Stimulated activated memory B cell treated with anti-CD40 and anti-IgM and Interleukin-4, amounts not matched to agents 10 μg/mL and 1 μg/mL and 100 μg/mL, for 72 hours (primary cell): ENCODE data around the gene TENM3.
A peak's percentile ranks its signal among the peaks of the same experiment; 100 is the strongest.

ENCODE experiments used
- ATAC-seq: fragments of 150-1000 bp; cut with Tn5 transposase; 2 replicates; pipeline ENCODE4 v1.10.0; 2021
- H3K27ac Mint-ChIP-seq: one replicate; pipeline ENCODE4 v1.8.0; 2022; ENCODE audit warnings: mild to moderate bottlenecking, mixed read lengths
- H3K27me3 Mint-ChIP-seq: one replicate; pipeline ENCODE4 v1.8.0; 2022; ENCODE audit warnings: mixed read lengths
- H3K36me3 Mint-ChIP-seq: one replicate; pipeline ENCODE4 v1.8.0; 2022; ENCODE audit warnings: mixed read lengths
- H3K4me1 Mint-ChIP-seq: one replicate; pipeline ENCODE4 v1.8.0; 2022; ENCODE audit warnings: mixed read lengths
- H3K4me3 Mint-ChIP-seq: one replicate; pipeline ENCODE4 v1.8.0; 2022; ENCODE audit warnings: mild to moderate bottlenecking, moderate library complexity, mixed read lengths
- H3K9me3 Mint-ChIP-seq: one replicate; pipeline ENCODE4 v1.8.0; 2022; ENCODE audit warnings: mixed read lengths

Gene TENM3

DNA sequence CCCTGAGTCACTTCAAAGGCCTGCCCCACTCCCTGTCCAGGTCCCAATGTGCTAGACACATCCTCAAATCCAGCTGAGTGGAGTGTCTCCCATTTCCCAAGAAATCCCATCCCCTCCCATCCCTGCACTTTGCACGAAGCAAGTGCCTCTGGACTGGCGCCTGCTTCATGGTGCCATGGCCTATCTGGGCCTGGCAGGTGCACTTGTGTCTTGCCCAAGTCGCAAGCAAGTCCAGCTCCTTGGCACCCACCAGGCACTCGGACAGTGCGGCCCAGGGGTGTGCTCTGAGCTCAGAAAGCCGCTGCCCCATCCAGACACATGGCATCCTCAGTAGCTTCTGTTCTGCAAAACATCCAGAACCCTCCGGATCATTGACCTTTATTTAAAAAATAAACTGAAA lies 576.5 kb downstream of the TENM3 start:
- Mint-ChIP-seq H3K4me3 (no peak overlapping the region), H3K27ac (no peak overlapping the region), H3K9me3 (no peaks in the 10 kb centered on the region), H3K27me3 (peaks cover 33% of the 10 kb centered on the region), H3K4me1 (no peaks in the 10 kb centered on the region), H3K36me3 (no peaks in the 10 kb centered on the region)
- peak; percentile 37 for ATAC-seq

DNA sequence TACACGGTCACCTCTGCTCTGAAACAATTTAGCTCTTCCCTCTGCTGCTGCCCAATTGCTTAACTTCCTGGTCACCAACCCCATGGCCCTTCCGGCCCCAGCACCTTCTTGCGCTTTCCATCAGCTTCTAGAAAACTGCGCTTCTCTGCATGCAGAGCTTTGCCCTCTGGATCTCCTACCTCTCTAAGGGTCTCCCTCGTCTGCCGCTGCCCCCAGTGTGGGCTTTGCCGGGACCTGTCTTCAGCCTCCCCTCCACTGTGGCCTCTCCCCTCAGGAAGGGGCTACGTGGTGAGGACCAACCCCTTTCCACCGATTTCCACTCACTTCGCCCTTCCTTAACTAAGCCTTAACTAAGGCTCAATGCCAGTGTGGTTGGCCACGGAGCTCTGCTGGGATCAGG lies 579.4 kb downstream of the TENM3 start:
- Mint-ChIP-seq H3K27ac (no peak overlapping the region), H3K4me3 (no peak overlapping the region), H3K36me3 (no peaks in the 10 kb centered on the region), H3K27me3 (peaks cover 33% of the 10 kb centered on the region), H3K4me1 (no peaks in the 10 kb centered on the region), H3K9me3 (no peaks in the 10 kb centered on the region)
- ATAC-seq, result no peak

DNA sequence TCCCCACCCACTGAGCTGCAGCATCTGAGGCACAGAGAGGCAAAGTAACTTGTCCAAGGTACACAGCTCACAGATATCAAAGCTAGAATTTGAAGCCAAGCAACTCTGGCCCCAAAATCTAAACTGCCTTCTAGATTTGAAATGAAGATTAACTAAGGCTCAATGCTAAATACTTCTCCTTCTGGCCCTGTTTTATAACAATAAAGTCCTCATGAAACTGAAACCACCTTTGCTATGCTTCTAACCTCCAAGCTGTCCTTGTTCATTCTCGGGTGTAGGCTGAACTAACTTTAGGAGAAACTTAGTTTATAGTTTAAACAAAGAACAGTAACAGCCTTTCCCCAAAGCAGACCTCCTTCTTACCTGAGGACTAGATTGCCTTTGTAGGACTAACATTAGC lies 580.4 kb downstream of the TENM3 start:
- H3K9me3 Mint-ChIP-seq, result no peaks in the 10 kb centered on the region
- H3K27ac Mint-ChIP-seq, result no peak overlapping the region
- H3K4me1 Mint-ChIP-seq, result no peaks in the 10 kb centered on the region
- H3K36me3 Mint-ChIP-seq, result no peaks in the 10 kb centered on the region
- H3K27me3 Mint-ChIP-seq, result peaks cover 35% of the 10 kb centered on the region
- H3K4me3 Mint-ChIP-seq, result no peak overlapping the region
- ATAC-seq, result no peak

DNA sequence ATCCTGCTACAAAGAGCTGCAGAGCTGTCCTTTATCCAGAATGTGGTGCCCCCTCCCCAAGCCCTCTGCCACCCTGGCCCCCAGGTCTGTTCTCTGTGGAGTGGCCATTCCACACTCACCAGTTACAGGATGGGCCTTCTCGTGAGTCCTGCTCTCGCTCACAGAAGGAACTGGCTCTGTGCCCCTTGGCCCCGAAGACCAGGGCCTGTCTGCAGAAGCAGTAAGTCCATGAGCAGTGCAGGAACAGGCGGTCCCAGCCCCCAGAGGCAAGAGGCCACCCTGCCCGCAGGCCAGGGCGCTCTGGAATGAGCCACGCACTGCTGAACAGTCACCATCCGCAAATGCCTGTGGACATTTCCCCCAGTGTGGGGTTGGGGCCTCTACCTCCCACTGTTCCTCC lies 581.8 kb downstream of the TENM3 start:
- no peaks in the 10 kb centered on the region for H3K36me3 Mint-ChIP-seq
- H3K27ac Mint-ChIP-seq, result no peak overlapping the region
- H3K4me1 Mint-ChIP-seq, result no peaks in the 10 kb centered on the region
- no peaks in the 10 kb centered on the region for H3K9me3 Mint-ChIP-seq
- ATAC-seq, result no peak
- H3K4me3 Mint-ChIP-seq, result no peak overlapping the region
- H3K27me3 Mint-ChIP-seq, result peaks cover 49% of the 10 kb centered on the region

DNA sequence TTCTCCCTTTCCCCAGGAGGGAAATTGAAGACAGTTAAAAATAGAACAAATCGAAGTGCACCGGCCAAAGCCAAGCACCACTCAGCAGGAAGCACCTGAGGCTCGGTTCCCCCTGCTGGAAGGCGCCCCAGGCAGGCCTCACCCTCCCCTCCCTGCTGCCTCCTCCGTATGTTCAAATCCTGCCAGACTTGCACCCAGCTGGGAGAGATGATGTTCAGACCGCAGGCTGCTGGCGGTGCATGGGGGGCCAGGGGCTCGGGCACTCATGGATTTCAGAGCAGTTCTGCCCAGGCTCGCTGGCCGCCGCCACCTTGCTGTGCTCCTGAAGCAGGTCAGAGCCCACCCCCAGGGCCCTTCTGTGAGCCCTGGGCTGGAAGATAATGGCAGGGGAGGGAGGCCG lies 582.6 kb downstream of the TENM3 start:
- H3K4me1 Mint-ChIP-seq, result no peaks in the 10 kb centered on the region
- ATAC-seq, result no peak
- peaks cover 57% of the 10 kb centered on the region for H3K27me3 Mint-ChIP-seq
- H3K4me3 Mint-ChIP-seq, result no peak overlapping the region
- no peaks in the 10 kb centered on the region for H3K36me3 Mint-ChIP-seq
- H3K27ac Mint-ChIP-seq, result no peak overlapping the region
- no peaks in the 10 kb centered on the region for H3K9me3 Mint-ChIP-seq

DNA sequence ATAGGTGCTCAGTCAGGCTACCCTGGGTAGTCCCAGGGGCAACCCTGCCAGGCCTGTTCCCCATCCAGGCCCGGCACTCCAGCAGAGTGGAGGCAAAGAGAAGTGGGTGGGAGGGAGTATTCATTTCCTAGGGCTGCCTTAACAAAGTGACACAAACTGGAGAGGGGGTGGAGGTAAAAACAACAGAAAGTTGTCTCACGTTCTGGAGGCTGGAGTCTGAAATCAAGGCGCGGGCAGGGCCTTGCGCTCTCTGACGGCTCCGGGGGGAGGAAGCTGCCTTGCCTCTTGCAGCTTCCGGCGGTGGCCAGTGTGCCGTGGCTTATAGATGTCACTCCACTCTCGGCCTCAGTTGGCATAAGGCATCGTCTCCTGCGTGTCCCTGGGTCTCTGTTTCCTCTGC lies 583.2 kb downstream of the TENM3 start:
- Mint-ChIP-seq H3K27me3 (peaks cover 63% of the 10 kb centered on the region), H3K4me3 (no peak overlapping the region), H3K27ac (no peak overlapping the region), H3K9me3 (no peaks in the 10 kb centered on the region), H3K4me1 (no peaks in the 10 kb centered on the region), H3K36me3 (no peaks in the 10 kb centered on the region)
- no peak for ATAC-seq

DNA sequence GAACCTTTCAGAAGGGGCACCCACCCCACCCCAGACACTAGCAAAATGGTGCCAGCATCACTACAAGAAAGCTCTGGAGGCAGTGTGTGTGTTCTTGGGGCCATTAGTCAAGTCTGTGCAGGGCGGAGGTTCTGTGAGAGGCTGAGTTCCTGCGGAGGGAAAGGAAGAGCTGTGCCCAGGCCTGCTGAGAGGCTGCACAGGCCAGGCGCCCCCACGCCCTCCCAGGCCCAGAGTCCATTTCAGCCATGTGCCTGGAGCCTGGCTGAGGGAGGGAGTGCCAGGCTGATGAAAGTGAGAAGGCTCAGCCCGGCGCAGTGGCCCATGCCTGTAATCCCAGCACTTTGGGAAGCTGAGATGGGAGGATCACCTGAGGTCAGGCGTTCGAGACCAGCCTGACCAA lies 584.0 kb downstream of the TENM3 start:
- H3K4me1 Mint-ChIP-seq, result no peaks in the 10 kb centered on the region
- no peaks in the 10 kb centered on the region for H3K9me3 Mint-ChIP-seq
- H3K36me3 Mint-ChIP-seq, result no peaks in the 10 kb centered on the region
- no peak overlapping the region for H3K4me3 Mint-ChIP-seq
- H3K27me3 Mint-ChIP-seq, result peaks cover 64% of the 10 kb centered on the region
- no peak for ATAC-seq
- no peak overlapping the region for H3K27ac Mint-ChIP-seq

DNA sequence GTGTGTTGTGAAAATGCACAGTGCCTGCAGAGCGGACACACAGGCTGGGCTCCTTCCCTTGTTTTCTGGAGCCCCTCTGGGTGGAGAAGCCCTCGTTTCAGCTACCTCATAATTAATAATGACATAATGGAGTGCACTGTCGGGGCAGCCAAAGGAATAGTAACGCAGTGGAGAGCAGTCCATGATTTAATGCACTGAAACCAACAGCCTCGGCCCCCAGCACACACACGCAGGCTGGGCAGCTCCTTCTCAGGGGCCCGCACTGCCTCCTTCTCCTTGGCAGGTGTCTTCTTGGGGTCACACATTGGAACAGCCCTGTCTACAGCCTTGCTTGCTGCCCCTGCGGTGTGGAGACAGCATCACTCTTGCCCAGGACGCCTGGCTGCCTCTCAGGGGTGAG lies 584.8 kb downstream of the TENM3 start:
- H3K36me3 Mint-ChIP-seq, result no peaks in the 10 kb centered on the region
- H3K4me1 Mint-ChIP-seq, result no peaks in the 10 kb centered on the region
- H3K27ac Mint-ChIP-seq, result no peak overlapping the region
- peaks cover 64% of the 10 kb centered on the region for H3K27me3 Mint-ChIP-seq
- H3K4me3 Mint-ChIP-seq, result no peak overlapping the region
- ATAC-seq, result no peak
- H3K9me3 Mint-ChIP-seq, result peaks cover 3% of the 10 kb centered on the region

DNA sequence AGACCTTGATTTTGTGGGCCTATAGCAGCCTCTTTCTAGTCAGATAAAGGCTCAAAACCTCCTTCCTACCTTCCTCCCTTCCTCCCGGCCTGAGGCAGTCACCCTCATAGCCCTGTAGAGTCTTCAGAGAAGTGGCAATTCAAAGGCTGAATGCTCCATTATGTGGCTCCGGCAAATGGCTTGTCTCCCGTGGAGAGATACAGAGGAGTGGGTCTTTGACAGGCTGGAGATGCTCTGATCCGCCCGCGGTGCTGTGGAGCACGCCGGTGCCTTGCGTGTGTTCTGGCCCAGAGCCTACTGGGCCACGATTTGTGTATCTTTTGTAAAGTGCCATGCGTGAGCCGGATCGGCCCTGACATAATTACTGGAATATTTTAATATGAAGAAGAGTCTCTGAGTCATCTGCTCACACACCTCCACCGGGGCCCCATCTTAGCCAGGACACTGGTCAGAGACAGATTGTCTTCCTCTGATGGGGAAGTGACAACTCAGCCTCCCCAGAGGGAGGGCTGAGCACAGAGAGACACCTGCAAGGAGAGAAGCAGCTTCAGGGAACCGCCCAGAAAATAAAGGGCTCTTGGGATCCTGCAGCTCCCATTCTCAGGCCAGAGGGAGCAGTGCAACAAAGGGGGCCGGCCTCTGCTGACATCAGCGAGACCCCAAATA lies 585.3 kb downstream of the TENM3 start:
- no peaks in the 10 kb centered on the region for H3K36me3 Mint-ChIP-seq
- peaks cover 64% of the 10 kb centered on the region for H3K27me3 Mint-ChIP-seq
- no peaks in the 10 kb centered on the region for H3K4me1 Mint-ChIP-seq
- peaks cover 3% of the 10 kb centered on the region for H3K9me3 Mint-ChIP-seq
- peak; percentile 21 for ATAC-seq
- no peak overlapping the region for H3K4me3 Mint-ChIP-seq
- no peak overlapping the region for H3K27ac Mint-ChIP-seq

DNA sequence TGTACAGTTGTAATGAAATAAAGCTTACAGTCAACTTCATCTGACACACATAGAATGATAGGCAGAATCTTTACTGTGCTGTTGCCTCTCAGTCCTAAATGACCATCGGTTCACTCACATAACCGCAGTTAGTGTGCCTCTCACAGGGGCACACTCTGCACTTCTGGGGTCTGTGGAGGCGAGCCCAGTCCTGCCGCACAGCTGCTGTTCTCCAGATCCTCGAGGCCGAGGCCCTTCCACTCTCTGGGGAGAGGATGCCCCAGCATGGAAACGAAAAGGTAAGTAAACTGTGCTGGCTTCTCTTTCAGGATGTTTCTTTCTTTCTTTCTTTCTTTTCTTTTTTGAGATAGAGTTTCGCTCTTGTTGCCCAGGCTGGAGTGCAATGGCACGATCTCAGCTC lies 586.0 kb downstream of the TENM3 start:
- Mint-ChIP-seq H3K4me3 (no peak overlapping the region), H3K36me3 (no peaks in the 10 kb centered on the region), H3K27me3 (peaks cover 64% of the 10 kb centered on the region), H3K4me1 (no peaks in the 10 kb centered on the region), H3K27ac (no peak overlapping the region), H3K9me3 (peaks cover 3% of the 10 kb centered on the region)
- ATAC-seq, result peak; percentile 7

DNA sequence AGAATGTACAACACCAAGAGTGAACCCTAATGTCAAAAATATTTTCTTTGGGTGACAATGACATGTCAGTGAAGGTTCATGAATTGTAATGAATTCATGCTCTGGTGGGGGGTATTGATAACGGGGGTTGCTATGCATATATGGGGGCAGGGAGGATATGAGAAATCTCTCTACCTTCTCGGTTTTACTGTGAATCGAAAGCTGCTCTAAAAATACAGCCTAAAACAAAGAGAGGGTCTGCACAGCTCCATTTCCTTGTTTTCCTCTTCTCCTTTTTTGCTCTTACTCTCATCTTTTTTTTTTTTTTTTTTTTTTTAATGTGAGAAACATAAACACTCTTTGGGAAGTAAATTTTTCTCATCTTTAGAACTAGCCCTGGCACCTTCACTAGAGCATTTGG lies 588.2 kb downstream of the TENM3 start:
- no peak overlapping the region for H3K27ac Mint-ChIP-seq
- peaks cover 64% of the 10 kb centered on the region for H3K27me3 Mint-ChIP-seq
- peaks cover 3% of the 10 kb centered on the region for H3K9me3 Mint-ChIP-seq
- no peak for ATAC-seq
- H3K36me3 Mint-ChIP-seq, result no peaks in the 10 kb centered on the region
- H3K4me1 Mint-ChIP-seq, result no peaks in the 10 kb centered on the region
- H3K4me3 Mint-ChIP-seq, result no peak overlapping the region

DNA sequence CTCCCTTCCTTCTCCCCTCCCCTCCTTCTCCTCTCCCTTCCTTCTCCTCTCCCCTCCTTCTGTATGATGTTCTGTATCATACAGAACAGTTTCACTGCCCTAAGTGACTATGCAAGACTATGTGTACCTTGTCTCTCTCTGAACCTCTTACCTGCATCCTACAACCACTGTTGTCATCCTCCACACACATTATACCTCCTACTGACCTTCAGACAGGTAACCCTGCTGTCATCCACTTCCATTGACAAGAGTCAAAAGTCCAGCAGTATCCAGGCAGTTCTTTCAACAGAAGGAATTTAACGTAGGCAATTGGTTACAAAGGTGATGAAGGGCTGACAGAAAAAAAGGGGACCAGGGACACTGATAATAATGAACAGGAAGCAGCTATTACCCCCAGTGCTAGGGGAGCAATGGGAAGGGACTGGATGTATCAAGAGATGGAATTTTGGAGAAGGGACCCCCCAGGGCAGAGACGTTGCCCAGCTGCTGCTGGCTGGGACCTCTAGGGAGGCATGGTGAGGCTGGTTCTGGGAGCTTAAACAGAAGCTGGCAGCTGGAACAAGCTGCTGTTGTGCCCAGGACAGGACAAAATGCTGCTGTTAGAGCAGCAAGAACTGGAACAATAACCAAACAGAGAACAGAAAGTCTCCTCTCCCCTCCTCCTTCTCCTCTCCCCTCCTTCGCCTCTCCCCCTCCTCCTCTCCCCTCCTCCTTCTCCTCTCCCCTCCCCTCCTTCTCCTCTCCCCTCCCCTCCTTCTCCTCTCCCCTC lies 589.3 kb downstream of the TENM3 start:
- Mint-ChIP-seq H3K4me1 (no peaks in the 10 kb centered on the region), H3K27ac (no peak overlapping the region), H3K4me3 (no peak overlapping the region), H3K36me3 (no peaks in the 10 kb centered on the region), H3K27me3 (peaks cover 65% of the 10 kb centered on the region), H3K9me3 (peaks cover 3% of the 10 kb centered on the region)
- ATAC-seq, result no peak

DNA sequence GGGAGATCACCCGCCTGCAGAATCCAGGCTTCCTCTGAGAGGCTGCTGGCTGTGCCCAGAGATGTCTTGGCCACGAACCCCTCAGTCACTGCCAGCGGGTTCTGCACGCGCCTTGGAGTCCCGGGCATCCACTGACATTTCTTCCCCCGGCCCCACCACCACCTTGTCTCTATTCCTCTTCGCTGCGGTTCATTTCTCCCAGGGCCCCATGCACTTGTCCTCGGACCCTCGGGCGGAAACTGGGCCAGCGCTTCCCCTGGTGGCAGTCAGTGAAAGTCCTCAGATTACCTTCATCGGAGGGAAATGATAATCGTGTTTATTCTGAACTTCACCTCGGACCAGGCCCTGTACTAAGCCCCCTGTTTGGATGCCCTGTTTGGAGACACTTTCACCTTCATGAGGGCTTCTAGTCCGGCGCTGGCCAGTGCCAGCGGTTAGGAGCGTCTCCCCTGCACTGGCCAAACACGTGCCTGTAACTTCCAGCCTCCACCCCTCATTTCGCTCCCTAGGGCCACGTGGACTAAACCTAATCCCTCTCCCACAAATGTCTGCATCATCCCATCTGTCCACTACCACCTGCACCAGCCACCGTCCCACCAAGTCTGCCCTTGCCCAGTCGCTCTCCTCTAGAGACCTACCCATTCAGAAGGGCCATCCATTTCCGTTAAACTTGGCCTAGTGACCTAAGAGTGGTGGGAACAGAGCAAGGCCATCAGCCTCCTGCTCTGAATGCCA lies 592.0 kb downstream of the TENM3 start:
- ATAC-seq, result no peak
- Mint-ChIP-seq H3K27me3 (peaks cover 60% of the 10 kb centered on the region), H3K4me1 (no peaks in the 10 kb centered on the region), H3K27ac (no peak overlapping the region), H3K4me3 (no peak overlapping the region), H3K36me3 (no peaks in the 10 kb centered on the region), H3K9me3 (peaks cover 3% of the 10 kb centered on the region)

DNA sequence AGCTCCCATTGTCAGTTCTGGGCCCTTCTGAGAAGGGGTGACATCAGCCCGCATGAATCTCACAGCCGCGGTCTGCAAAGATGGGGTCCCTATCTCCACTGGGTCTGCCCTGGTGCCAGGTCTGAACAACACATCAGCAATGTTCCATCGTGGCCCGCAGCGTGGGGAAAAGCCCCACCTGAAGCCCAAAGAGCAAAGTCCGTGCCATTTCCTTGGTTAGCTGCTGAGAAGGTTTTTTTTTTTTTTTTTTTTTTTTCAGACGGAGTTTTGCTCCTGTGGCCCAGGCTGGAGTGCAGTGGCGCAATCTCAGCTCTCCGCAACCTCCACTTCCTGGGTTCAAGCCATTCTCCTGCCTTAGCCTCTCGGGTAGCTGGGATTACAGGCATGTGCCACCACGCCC lies 594.6 kb downstream of the TENM3 start:
- no peak overlapping the region for H3K27ac Mint-ChIP-seq
- H3K4me1 Mint-ChIP-seq, result no peaks in the 10 kb centered on the region
- ATAC-seq, result no peak
- no peak overlapping the region for H3K4me3 Mint-ChIP-seq
- H3K9me3 Mint-ChIP-seq, result no peaks in the 10 kb centered on the region
- H3K36me3 Mint-ChIP-seq, result no peaks in the 10 kb centered on the region
- peaks cover 61% of the 10 kb centered on the region for H3K27me3 Mint-ChIP-seq

DNA sequence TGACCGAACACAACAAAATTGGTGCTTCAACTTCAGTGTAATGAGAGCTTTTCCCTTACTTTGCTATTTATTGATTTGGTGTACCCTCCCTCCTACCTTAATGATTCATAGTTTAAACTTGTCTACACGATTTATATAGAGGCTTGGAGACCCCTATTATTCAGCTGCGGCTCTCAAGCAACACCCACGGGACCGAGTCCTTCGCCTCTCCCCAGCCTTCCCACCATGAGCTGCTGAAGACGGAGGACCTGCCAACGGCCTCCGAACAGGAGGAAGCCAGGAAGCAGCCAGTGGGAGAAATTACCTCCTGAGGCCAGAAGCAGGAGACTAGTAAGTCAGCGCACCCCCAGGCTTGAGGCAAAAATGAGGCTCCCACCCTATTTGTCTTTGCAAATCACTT lies 595.3 kb downstream of the TENM3 start:
- H3K4me1 Mint-ChIP-seq, result no peaks in the 10 kb centered on the region
- H3K36me3 Mint-ChIP-seq, result no peaks in the 10 kb centered on the region
- no peak for ATAC-seq
- no peak overlapping the region for H3K4me3 Mint-ChIP-seq
- H3K27me3 Mint-ChIP-seq, result peaks cover 65% of the 10 kb centered on the region
- H3K27ac Mint-ChIP-seq, result no peak overlapping the region
- no peaks in the 10 kb centered on the region for H3K9me3 Mint-ChIP-seq

DNA sequence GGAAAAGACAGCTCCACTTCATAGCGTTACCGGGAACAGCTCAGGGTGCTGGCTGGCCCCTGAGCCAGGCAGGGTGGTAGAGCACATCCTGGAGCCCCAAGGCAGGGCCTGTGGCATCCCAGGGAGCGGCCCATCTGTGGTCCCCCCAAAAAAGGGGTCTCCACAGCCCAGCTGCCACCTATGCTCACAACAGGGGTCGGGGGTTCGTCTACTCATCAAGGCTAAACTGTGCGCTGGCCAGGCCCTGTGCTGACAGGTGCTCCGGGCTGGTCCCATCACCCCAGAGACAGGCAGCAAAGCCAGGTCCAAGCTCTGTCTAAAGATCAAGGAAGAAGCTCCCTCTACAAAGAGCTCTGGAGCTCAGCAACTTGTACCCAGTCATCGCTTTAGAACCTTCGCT lies 596.1 kb downstream of the TENM3 start:
- no peak for ATAC-seq
- no peaks in the 10 kb centered on the region for H3K9me3 Mint-ChIP-seq
- H3K4me1 Mint-ChIP-seq, result no peaks in the 10 kb centered on the region

More for the DNA sequence above, 596.1 kb downstream of the TENM3 start:
- Mint-ChIP-seq H3K36me3 (no peaks in the 10 kb centered on the region), H3K27ac (no peak overlapping the region), H3K4me3 (no peak overlapping the region), H3K27me3 (peaks cover 73% of the 10 kb centered on the region)
